ENCODE results near the gene KATNBL1. TPM values are rescaled to one million over a fixed set of nuclear protein-coding genes. Genes with fewer than 3 reads are reported as not detected.
A peak's percentile ranks its signal among the peaks of the same experiment; 100 is the strongest.

Gene KATNBL1
- polyA plus RNA-seq = 10 to 100 TPM in 2 of 3 donors, 1 to 10 TPM in 1; 7.9 to 22.5 (median 19.4) TPM

- H3K27ac ChIP-seq (ENCODE audit: low read depth, low read length) = peak within 1 kb of the TSS; percentile 72
- WGBS, 3 donors = 0 to 1% (median 0%) methylated on average over 64 to 81 of the region's 81 CpGs
These were observed at the start of gene KATNBL1 for GRCh38 chr15:34209421-34210282. Gene KATNBL1, minus strand, starts transcription at chr15:34210096. Its CDS starts 46,420 bp downstream, at chr15:34163676.

- H3K27ac ChIP-seq (ENCODE audit: low read depth, low read length) = no peak overlapping the region
- WGBS, 3 donors = 78 to 90% (median 82%) methylated on average over 3 of the region's 3 CpGs
These were observed 49.7 kb upstream of the KATNBL1 start for GRCh38 chr15:34259566-34259965.

- 81 to 91% (median 91%) methylated on average over 2 of the region's 2 CpGs for WGBS, 3 donors
- H3K27ac ChIP-seq (ENCODE audit: low read depth, low read length) = no peak overlapping the region
These were observed 48.3 kb upstream of the KATNBL1 start for GRCh38 chr15:34258151-34258550.

- no peak overlapping the region for H3K27ac ChIP-seq (ENCODE audit: low read depth, low read length)
These were observed 42.6 kb upstream of the KATNBL1 start for GRCh38 chr15:34252545-34252944.

GRCh38 chr15:34248190-34248589 lies 38.3 kb upstream of the KATNBL1 start:
- 97 to 100% (median 100%) methylated on average over 1 of the region's 1 CpG for WGBS, 3 donors

GRCh38 chr15:34246276-34246976 lies 36.5 kb upstream of the KATNBL1 start:
- H3K27ac ChIP-seq (ENCODE audit: low read depth, low read length) = no peak overlapping the region
- WGBS, 3 donors = 82 to 84% (median 82%) methylated on average over 9 of the region's 9 CpGs

More at GRCh38 chr15:34248190-34248589, 38.3 kb upstream of the KATNBL1 start:
- no peak overlapping the region for H3K27ac ChIP-seq (ENCODE audit: low read depth, low read length)

- 57 to 67% (median 64%) methylated on average over 3 of the region's 3 CpGs for WGBS, 3 donors
- no peak overlapping the region for H3K27ac ChIP-seq (ENCODE audit: low read depth, low read length)
These were observed 33.3 kb upstream of the KATNBL1 start for GRCh38 chr15:34243226-34243625.

- WGBS, 3 donors = 87 to 93% (median 88%) methylated on average over 4 of the region's 4 CpGs
- no peak overlapping the region for H3K27ac ChIP-seq (ENCODE audit: low read depth, low read length)
These were observed 32.4 kb upstream of the KATNBL1 start for GRCh38 chr15:34242331-34242710.

- no peak overlapping the region for H3K27ac ChIP-seq (ENCODE audit: low read depth, low read length)
- WGBS, 3 donors = 36 to 60% (median 57%) methylated on average over 1 of the region's 1 CpG
These were observed 31.8 kb upstream of the KATNBL1 start for GRCh38 chr15:34241376-34242330.

GRCh38 chr15:34240537-34240936 lies 30.6 kb upstream of the KATNBL1 start:
- H3K27ac ChIP-seq (ENCODE audit: low read depth, low read length) = no peak overlapping the region
- WGBS, 3 donors = 80 to 90% (median 89%) methylated on average over 3 of the region's 3 CpGs

GRCh38 chr15:34239151-34239808 lies 29.4 kb upstream of the KATNBL1 start:
- H3K27ac ChIP-seq (ENCODE audit: low read depth, low read length) = no peak overlapping the region

GRCh38 chr15:34233614-34234013 lies 23.7 kb upstream of the KATNBL1 start:
- 82 to 88% (median 87%) methylated on average over 6 of the region's 6 CpGs for WGBS, 3 donors
- H3K27ac ChIP-seq (ENCODE audit: low read depth, low read length) = no peak overlapping the region

More at GRCh38 chr15:34239151-34239808, 29.4 kb upstream of the KATNBL1 start:
- 86 to 93% (median 87%) methylated on average over 4 of the region's 4 CpGs for WGBS, 3 donors

- no peak overlapping the region for H3K27ac ChIP-seq (ENCODE audit: low read depth, low read length)
- 31 to 48% (median 47%) methylated on average over 24 of the region's 24 CpGs for WGBS, 3 donors
These were observed 14.2 kb upstream of the KATNBL1 start for GRCh38 chr15:34223904-34224596.

- 83 to 90% (median 88%) methylated on average over 7 of the region's 7 CpGs for WGBS, 3 donors
- no peak overlapping the region for H3K27ac ChIP-seq (ENCODE audit: low read depth, low read length)
These were observed 7.8 kb upstream of the KATNBL1 start for GRCh38 chr15:34217587-34218225.

GRCh38 chr15:34216527-34217270 lies 6.8 kb upstream of the KATNBL1 start:
- H3K27ac ChIP-seq (ENCODE audit: low read depth, low read length) = no peak overlapping the region

GRCh38 chr15:34214135-34214534 lies 4.2 kb upstream of the KATNBL1 start:
- 49 to 58% (median 51%) methylated on average over 3 of the region's 3 CpGs for WGBS, 3 donors
- no peak overlapping the region for H3K27ac ChIP-seq (ENCODE audit: low read depth, low read length)

Measured in adipose tissue (tissue), 3 donors.